ENCODE data around the gene DUSP23. TPM values are rescaled to one million over a fixed set of nuclear protein-coding genes. Genes with fewer than 3 reads are reported as not detected.

The DUSP23 gene
- total RNA-seq = 10.6 and 16.3 TPM in 2 replicates

GRCh38 chr1:159780583-159781582 lies at the start of gene DUSP23:
TSS of gene DUSP23 (plus strand) at chr1:159780962. CDS start at chr1:159781101, 139 bp downstream.

GRCh38 chr1:159802111-159802510 lies 21.3 kb downstream of the DUSP23 start, which contains the start of gene FCRL6:
TSS of gene FCRL6 (plus strand) at chr1:159802360. CDS start at chr1:159802425, 65 bp downstream.

GRCh38 chr1:159826441-159827101 lies 45.8 kb downstream of the DUSP23 start, which contains the start of gene SLAMF8:
TSS of gene SLAMF8 (plus strand) at chr1:159826873. CDS start at chr1:159826899, 26 bp downstream.

Other genes starting within 250 kb of the DUSP23 start
- gene OR10J5, start 245.0 kb upstream of the DUSP23 start, total RNA-seq = not detected in 2 replicates
- gene APCS, start 193.1 kb upstream of the DUSP23 start, total RNA-seq = not detected in 2 replicates
- not detected in 2 replicates for gene CRP, start 66.4 kb upstream of the DUSP23 start, total RNA-seq
- gene FCRL6, start 21.4 kb downstream of the DUSP23 start, total RNA-seq = not detected in 2 replicates
- gene SLAMF8, start 45.9 kb downstream of the DUSP23 start, total RNA-seq = not detected in 2 replicates
- 0.23 TPM in 1 of 2 replicates, not detected in the other for gene VSIG8, start 81.7 kb downstream of the DUSP23 start, total RNA-seq
- under 0.01 and 0.55 TPM in 2 replicates for gene CFAP45, start 119.2 kb downstream of the DUSP23 start, total RNA-seq
- 163 and 379 TPM in 2 replicates for gene TAGLN2, start 144.5 kb downstream of the DUSP23 start, total RNA-seq
- gene IGSF9, start 164.7 kb downstream of the DUSP23 start, total RNA-seq = not detected in 2 replicates
- 0.09 TPM in 1 of 2 replicates, not detected in the other for gene SLAMF9, start 173.3 kb downstream of the DUSP23 start, total RNA-seq